H1 (cell line): ENCODE results near the gene EGLN3. TPM values are rescaled to one million over a fixed set of nuclear protein-coding genes. Genes with fewer than 3 reads are reported as not detected.

Source experiments
- CTCF ChIA-PET: fragments of 300-600 bp; sonication (Branson Sonifier 250); formaldehyde crosslinking; loops from one replicate; lab custom pipeline; 2021; ENCODE audit not compliant: partially characterized antibody; lab: Charles Lee
- POLR2A ChIA-PET: fragments of 300-600 bp; sonication (Branson Sonifier 250); formaldehyde crosslinking; loops from one replicate; lab custom pipeline; 2021; ENCODE audit warnings: inconsistent platforms; ENCODE audit not compliant: partially characterized antibody; lab: Charles Lee
- DNase-seq, 2 experiments: peaks; one replicate each; pipeline versions ENCODE4 v3.0.0 to v3.0.0-alpha.2; 2010 to 2022; ENCODE audit warnings: low spot score in 2 of 2, low read depth in 1 of 2, mixed read lengths in 1 of 2
- FAIRE-seq: peaks from 2 replicates; lab custom pipeline; 2011; peaks lifted over from hg19 to GRCh38; lab: Jason Lieb, UNC
- H2AFZ ChIP-seq: 2 replicates; pipeline ENCODE4 v1.8.1; 2012; ENCODE audit warnings: low read length, inconsistent platforms
- H2AK5ac ChIP-seq: 2 replicates; pipeline ENCODE4 v1.6.1; 2013; ENCODE audit warnings: low read depth, low read length
- H2BK120ac ChIP-seq: replicated peaks from 2 replicates; pipeline ENCODE3; 2013; ENCODE audit warnings: low read depth, low read length, inconsistent platforms
- H2BK12ac ChIP-seq: 2 replicates; pipeline ENCODE4 v1.6.1; 2013; ENCODE audit warnings: low read depth, low read length
- H2BK15ac ChIP-seq: 2 replicates; pipeline ENCODE4 v1.6.1; 2013; ENCODE audit warnings: low read length
- H2BK20ac ChIP-seq: 2 replicates; pipeline ENCODE4 v1.6.1; 2013; ENCODE audit warnings: low read length
- H2BK5ac ChIP-seq: 2 replicates; pipeline ENCODE4 v1.6.1; 2013; ENCODE audit warnings: low read depth, low read length
- H3K14ac ChIP-seq: 2 replicates; pipeline ENCODE4 v1.6.1; 2013; ENCODE audit warnings: inconsistent platforms; ENCODE audit not compliant: insufficient read length
- H3K18ac ChIP-seq: 2 replicates; pipeline ENCODE4 v1.6.1; 2013; ENCODE audit warnings: low read length; ENCODE audit errors: extremely low read depth
- H3K23ac ChIP-seq: 2 replicates; pipeline ENCODE4 v1.6.1; 2013; ENCODE audit warnings: inconsistent platforms; ENCODE audit not compliant: insufficient read length
- H3K23me2 ChIP-seq: 2 replicates; pipeline ENCODE4 v1.6.1; 2013; ENCODE audit warnings: low read depth, low read length
- H3K27ac ChIP-seq: 2 replicates; pipeline ENCODE4 v1.6.1; 2011; ENCODE audit warnings: low read depth, low read length, inconsistent platforms
- H3K27me3 ChIP-seq, 4 experiments: replicated peaks in 1 of 4; 1 replicate in 1 of 4; 2 replicates in 3 of 4; pipeline versions ENCODE4 v1.6.1 to v1.8.1; 2011 to 2013; ENCODE audit warnings: low read length in 3 of 4, mild to moderate bottlenecking in 3 of 4, inconsistent platforms in 2 of 4, mixed read lengths in 2 of 4, moderate library complexity in 1 of 4; ENCODE audit not compliant: control insufficient read depth in 3 of 4, insufficient read depth in 3 of 4; ENCODE audit errors: extremely low read depth in 1 of 4
- H3K36me3 ChIP-seq, 4 experiments: 2 replicates each; pipeline versions ENCODE4 v1.6.1 to v1.8.1; 2011 to 2013; ENCODE audit warnings: mild to moderate bottlenecking in 4 of 4, low read length in 3 of 4, moderate library complexity in 2 of 4, control low read depth in 1 of 4, inconsistent platforms in 1 of 4; ENCODE audit not compliant: insufficient read depth in 4 of 4, control insufficient read depth in 2 of 4
- H3K4ac ChIP-seq: replicated peaks from 2 replicates; pipeline ENCODE3; 2013; ENCODE audit warnings: low read length, low read depth, mixed read lengths, inconsistent platforms; ENCODE audit not compliant: insufficient read length
- H3K4me1 ChIP-seq, 4 experiments: replicated peaks in 1 of 4; 1 replicate in 1 of 4; 2 replicates in 3 of 4; pipeline versions ENCODE4 v1.6.1 to v1.8.1; 2011 to 2013; ENCODE audit warnings: low read length in 3 of 4, inconsistent platforms in 2 of 4, mixed read lengths in 1 of 4; ENCODE audit not compliant: insufficient read depth in 4 of 4, control insufficient read depth in 3 of 4
- H3K4me2 ChIP-seq, 2 experiments: 2 replicates each; pipeline versions ENCODE4 v1.6.1 to v1.8.1; 2011 to 2013; ENCODE audit warnings: low read depth in 2 of 2, low read length in 2 of 2, control low read depth in 1 of 2, inconsistent platforms in 1 of 2, mild to moderate bottlenecking in 1 of 2; ENCODE audit not compliant: insufficient read depth in 1 of 2
- H3K4me3 ChIP-seq, 4 experiments: fragments of 200-600, 300-600 bp in 1 of 4; sonication (generic), shearing (Covaris generic), sonication (Bioruptor Twin) in 1 of 4; 2 replicates each; pipeline versions ENCODE4 v1.5.1 to v1.8.1; 2011 to 2016; ENCODE audit warnings: low read length in 4 of 4, low read depth in 3 of 4, control low read depth in 2 of 4, inconsistent platforms in 2 of 4, mild to moderate bottlenecking in 2 of 4, mixed read lengths in 1 of 4, moderate library complexity in 1 of 4; ENCODE audit not compliant: insufficient read depth in 2 of 4; ENCODE audit errors: extremely low read depth in 1 of 4
- H3K56ac ChIP-seq: replicated peaks from 2 replicates; pipeline ENCODE3; 2013; ENCODE audit warnings: low read depth, mild to moderate bottlenecking, mixed read lengths, low read length, inconsistent platforms; ENCODE audit not compliant: insufficient read length
- H3K79me1 ChIP-seq: 2 replicates; pipeline ENCODE4 v1.6.1; 2013; ENCODE audit warnings: low read depth, low read length, control low read depth
- H3K79me2 ChIP-seq, 2 experiments: 2 replicates each; pipeline versions ENCODE4 v1.6.1 to v1.8.1; 2012 to 2013; ENCODE audit warnings: low read length in 2 of 2, mild to moderate bottlenecking in 2 of 2, inconsistent platforms in 1 of 2; ENCODE audit not compliant: insufficient read depth in 2 of 2, control insufficient read depth in 1 of 2
- H3K9ac ChIP-seq, 4 experiments: replicated peaks in 1 of 4; 1 replicate in 1 of 4; 2 replicates in 3 of 4; pipeline versions ENCODE4 v1.6.1 to v1.8.1; 2011 to 2013; ENCODE audit warnings: low read depth in 3 of 4, low read length in 3 of 4, control low read depth in 2 of 4, mild to moderate bottlenecking in 2 of 4, moderate library complexity in 2 of 4, inconsistent platforms in 1 of 4; ENCODE audit errors: extremely low read depth in 1 of 4
- H3K9me3 ChIP-seq, 2 experiments: 2 replicates each; pipeline versions ENCODE4 v1.6.1 to v1.8.1; 2012 to 2013; ENCODE audit warnings: mild to moderate bottlenecking in 2 of 2, moderate library complexity in 2 of 2, control low read depth in 1 of 2, inconsistent platforms in 1 of 2, low read depth in 1 of 2, low read length in 1 of 2, mixed read lengths in 1 of 2; ENCODE audit not compliant: insufficient read depth in 2 of 2
- H4K20me1 ChIP-seq, 2 experiments: replicated peaks in 1 of 2; 2 replicates each; pipeline versions ENCODE3 to v1.8.1; 2011 to 2013; ENCODE audit warnings: inconsistent platforms in 2 of 2, low read length in 2 of 2, mild to moderate bottlenecking in 1 of 2; ENCODE audit not compliant: insufficient read depth in 2 of 2, control insufficient read depth in 1 of 2
- H4K5ac ChIP-seq: 2 replicates; pipeline ENCODE4 v1.6.1; 2013; ENCODE audit warnings: low read length, low read depth, mixed read lengths, inconsistent platforms; ENCODE audit not compliant: insufficient read length
- H4K8ac ChIP-seq: 2 replicates; pipeline ENCODE4 v1.8.0; 2013; ENCODE audit warnings: mild to moderate bottlenecking, moderate library complexity, low read length, inconsistent platforms; ENCODE audit not compliant: insufficient read depth; ENCODE audit errors: extremely low read depth
- H4K91ac ChIP-seq: replicated peaks from 2 replicates; pipeline ENCODE3; 2013; ENCODE audit warnings: low read length, mixed read lengths, inconsistent platforms; ENCODE audit not compliant: insufficient read length
- CREB1 ChIP-seq: IDR thresholded peaks from 2 replicates; pipeline ENCODE4 v1.6.1; 2012; ENCODE audit warnings: inconsistent platforms
- HDAC2 ChIP-seq, 2 experiments: fragments of 300-600 bp in 1 of 2; sonication (generic) in 1 of 2; IDR thresholded peaks; 2 replicates each; pipeline ENCODE4 v1.6.1; 2011 to 2012; ENCODE audit warnings: low read depth in 2 of 2, low read length in 2 of 2, mild to moderate bottlenecking in 2 of 2, moderate library complexity in 2 of 2, borderline replicate concordance in 1 of 2, inconsistent platforms in 1 of 2
- JUN ChIP-seq: IDR thresholded peaks from 2 replicates; pipeline ENCODE4 v1.6.1; 2011; ENCODE audit warnings: low read depth, mild to moderate bottlenecking, improper control_type of control experiment, low read length
- MAFK ChIP-seq: IDR thresholded peaks from 2 replicates; pipeline ENCODE4 v1.6.1; 2012; ENCODE audit warnings: low read depth, mild to moderate bottlenecking, improper control_type of control experiment, low read length
- MAX ChIP-seq: IDR thresholded peaks from 2 replicates; pipeline ENCODE4 v1.6.1; 2012; ENCODE audit warnings: inconsistent platforms
- POU5F1 ChIP-seq: IDR thresholded peaks from 2 replicates; pipeline ENCODE4 v1.6.1; 2011; ENCODE audit warnings: low read depth, mild to moderate bottlenecking, low read length, moderate library complexity
- RAD21 ChIP-seq, 2 experiments: IDR thresholded peaks in 1 of 2; conservative IDR thresholded peaks in 1 of 2; 2 replicates each; pipeline ENCODE4 v1.6.1; 2011; ENCODE audit warnings: low read depth in 2 of 2, low read length in 2 of 2, improper control_type of control experiment in 1 of 2, inconsistent platforms in 1 of 2, mild to moderate bottlenecking in 1 of 2, moderate library complexity in 1 of 2
- SAP30 ChIP-seq: fragments of 300-600 bp; sonication (generic); IDR thresholded peaks from 2 replicates; pipeline ENCODE4 v1.7.1; 2012; ENCODE audit warnings: low read length, moderate library complexity, mild to moderate bottlenecking, inconsistent platforms; ENCODE audit not compliant: insufficient read depth, insufficient replicate concordance
- SIX5 ChIP-seq: IDR thresholded peaks from 2 replicates; pipeline ENCODE4 v1.6.1; 2011; ENCODE audit warnings: mild to moderate bottlenecking, low read depth, low read length
- SUZ12 ChIP-seq: fragments of 200-600 bp; sonication (generic); IDR thresholded peaks from 2 replicates; pipeline ENCODE4 v1.6.1; 2012; ENCODE audit warnings: mild to moderate bottlenecking, inconsistent platforms, low read length, moderate library complexity, mixed read lengths
- TAF7 ChIP-seq: optimal IDR thresholded peaks from 2 replicates; pipeline ENCODE3; 2011; ENCODE audit warnings: low read depth, mild to moderate bottlenecking, inconsistent platforms, low read length, moderate library complexity, borderline replicate concordance
- TCF12 ChIP-seq: IDR thresholded peaks from 2 replicates; pipeline ENCODE4 v1.6.1; 2011; ENCODE audit warnings: low read depth, mild to moderate bottlenecking, low read length
- YY1 ChIP-seq: IDR thresholded peaks from 2 replicates; pipeline ENCODE4 v1.6.1; 2011; ENCODE audit warnings: low read depth, mild to moderate bottlenecking, low read length
- WGBS, 2 experiments: shearing (Covaris generic) in 1 of 2; methylation state at CpG; one replicate each; pipeline versions ENCODE4 v1.1.6 to v1.1.7; 2013 to 2015; ENCODE audit warnings: low lambda C conversion rate in 2 of 2, mixed read lengths in 2 of 2, inconsistent platforms in 1 of 2, low coverage in 1 of 2, missing lambda C conversion rate in 1 of 2; ENCODE audit not compliant: insufficient replicate concordance in 2 of 2, insufficient coverage in 1 of 2, insufficient read length in 1 of 2; ENCODE audit errors: extremely low coverage in 1 of 2, missing lambda C conversion rate in 1 of 2; 5-methylcytosine and 5-hydroxymethylcytosine counted together
- polyA plus RNA-seq, 7 experiments: library from polyadenylated mRNA; depleted of rRNA in 3 of 7; stranded (reverse) in 5 of 7; unstranded in 2 of 7; fragments of >200 nt in 5 of 7; fragments of 200-250 nt in 2 of 7; gene quantifications; 1 replicate in 5 of 7; 2 replicates in 1 of 7; 4 replicates in 1 of 7; pipeline versions ENCODE4 v1.2.1 to v1.2.3, GENCODE V29; 2011 to 2013; ENCODE audit warnings: missing spikeins in 2 of 7, mixed read lengths in 2 of 7
- total RNA-seq: library from RNA; stranded (reverse); fragmentation: NEBNext Ultra II Directional; extraction: Animal tissue kit (Norgen Biotek cat#: 25700); gene quantifications from 2 replicates; pipeline ENCODE4 v1.2.1, GENCODE V29; 2021

The EGLN3 gene
- total and polyA plus RNA-seq, 2 of the 8 experiments (the other 6 are each of a cell fraction or from before 2014, with no cell fraction given), result 10.6 to 27.3 TPM

- Histone ChIP-seq H2BK12ac (no peak overlapping the region), H3K36me3 (no peaks in the 10 kb centered on the region), H3K9ac (no peak overlapping the region), H3K56ac (no peak overlapping the region), H4K8ac (no peak overlapping the region), H4K20me1 (no peaks in the 10 kb centered on the region), H3K14ac (no peak overlapping the region), H2BK20ac (no peak overlapping the region), H3K4me3 (no peak overlapping the region), H4K91ac (no peak overlapping the region), H2BK120ac (no peak overlapping the region), H3K27me3 (no peaks in the 10 kb centered on the region), H2AK5ac (no peak overlapping the region), H3K4me2 (no peak overlapping the region), H3K4ac (no peak overlapping the region), H3K18ac (no peak overlapping the region), H3K9me3 (no peaks in the 10 kb centered on the region), H3K27ac (no peak overlapping the region), H3K4me1 (no peaks in the 10 kb centered on the region; a peak in 1 of 7 replicates), H4K5ac (no peak overlapping the region), H3K23me2 (no peaks in the 10 kb centered on the region), H3K23ac (no peak overlapping the region), H2BK5ac (no peak overlapping the region), H3K79me1 (no peaks in the 10 kb centered on the region), H3K79me2 (no peaks in the 10 kb centered on the region), H2AFZ (no peak overlapping the region), H2BK15ac (no peak overlapping the region)
- ChIA-PET POLR2A (interaction anchor here (0.7 to 0.9 kb wide), 2 partner anchors 38 to 854 kb away, joined by 3 to 4 read pairs; no protein-coding TSS in a partner anchor), CTCF (interaction anchor here (0.8 to 1.5 kb wide), 3 partner anchors 14 to 62 kb away, joined by 3 to 4 read pairs (median 3); no protein-coding TSS in a partner anchor)
- 87% methylated on average over 3 of the region's 3 CpGs; no CpG with 5 or more reads in 1 of the 2 experiments for WGBS, 2 experiments
- no peak for FAIRE-seq
- DNase-seq, result no peak
- TF ChIP-seq RAD21 (IDR thresholded peaks at IDR 0.05 in 1 of 2, conservative IDR thresholded peaks at IDR 0.05 in 1 of 2; ENCODE audit: low read depth in 2 of 2, low read length in 2 of 2), result no peak
- TF ChIP-seq YY1, result no peak
- TF ChIP-seq MAFK, result no peak
- no peak for TF ChIP-seq HDAC2 (IDR thresholded peaks at IDR 0.05; ENCODE audit: borderline replicate concordance in 1 of 2, low read depth in 2 of 2, low read length in 2 of 2)
- no peak for TF ChIP-seq TCF12
- no peak for TF ChIP-seq POU5F1
- no peak for TF ChIP-seq TAF7
- TF ChIP-seq CREB1, result no peak
- TF ChIP-seq SIX5, result no peak
- no peak for TF ChIP-seq SAP30
- no peak for TF ChIP-seq MAX
- no peak for TF ChIP-seq SUZ12
- TF ChIP-seq JUN, result no peak
Measured at GRCh38 chr14:33899723-33900341, 51.0 kb downstream of the EGLN3 start.
